ENCODE measurements around the gene SLC6A13. TPM values are rescaled to one million over a fixed set of nuclear protein-coding genes. Genes with fewer than 3 reads are reported as not detected.

Gene SLC6A13
- total and polyA plus RNA-seq, 2 of the 13 experiments (the other 11 are each of a cell fraction or from before 2014, with no cell fraction given): 0.05 to 0.15 TPM

GRCh38 chr12:211142-211465 lies 51.5 kb downstream of the SLC6A13 start:
- peaks cover 7% of the 10 kb centered on the region for H4K20me1 ChIP-seq (ENCODE audit: insufficient read depth, low read length)
- CTCF ChIA-PET (ENCODE audit: low intra/inter-chr PET ratio, low total read pairs): no interaction called here
- in situ Hi-C loops (cut with HindIII; ENCODE audit: extremely low pct_ligation_motif_present, low pct_unique_long_range_greater_than_20kb) (no loop called here), intact Hi-C loops (cut with micrococcal nuclease; ENCODE audit: unreplicated experiment) (loop anchor here (5.0 kb wide), 1 partner anchor 34 kb away; no protein-coding TSS in a partner anchor)
- H3K27ac ChIP-seq (ENCODE audit: extremely low read length, insufficient read depth, low read length): no peak overlapping the region
- DNase-seq (ENCODE audit: low spot score): no peak
- 0 out of 2 replicates have a peak overlapping the region, but pooled peaks have one; percentile 53 for H3K9ac ChIP-seq (ENCODE audit: insufficient read depth, low read depth, low read length)
- peak overlapping the region; percentile 86 for H3K4me2 ChIP-seq (ENCODE audit: low read depth, low read length)
- no peaks in the 10 kb centered on the region for H3K79me2 ChIP-seq (ENCODE audit: insufficient read depth, low read length)
- POLR2A ChIA-PET: interaction anchor here (1.0 to 2.3 kb wide), 5 partner anchors 9 to 178 kb away, joined by 4 to 14 read pairs (median 5); partner anchors contain the start of gene KDM5A
- no peaks in the 10 kb centered on the region for H3K36me3 ChIP-seq (replicated peaks in 1 of 2; ENCODE audit: control insufficient read depth in 1 of 2, insufficient read depth in 2 of 2, low read length in 2 of 2)
- H2AFZ ChIP-seq (ENCODE audit: low read length): no peak overlapping the region
- peaks cover 81% of the 10 kb centered on the region for H3K4me1 ChIP-seq (ENCODE audit: insufficient read depth, low read length)
- no peaks in the 10 kb centered on the region for H3K9me3 ChIP-seq (ENCODE audit: low read length)
- peak overlapping the region in 2 of 3 experiments; percentile 22 to 62; a peak in 2 of 6 replicates for H3K4me3 ChIP-seq (replicated peaks in 1 of 3; ENCODE audit: insufficient read depth in 1 of 3, low read depth in 2 of 3, low read length in 3 of 3)
- ATAC-seq: no peak; the same call in 2 of the 3 replicates
- TF ChIP-seq NCOA5 (CRISPR knock-in tag; IDR thresholded peaks at IDR 0.05): no peak
- 0 out of 2 replicates have a peak, but pooled peaks have one; percentile 23 for TF ChIP-seq ZBTB10 (CRISPR knock-in tag; IDR thresholded peaks at IDR 0.05; ENCODE audit: borderline replicate concordance)
- 0 out of 2 replicates have a peak, but pooled peaks have one; percentile 31 for TF ChIP-seq RFXAP (CRISPR knock-in tag; IDR thresholded peaks at IDR 0.05; ENCODE audit: borderline replicate concordance)
- no peak for TF ChIP-seq ZNF564 (CRISPR knock-in tag; IDR thresholded peaks at IDR 0.05)
- TF ChIP-seq ZNF891 (CRISPR knock-in tag; IDR thresholded peaks at IDR 0.05): no peak
- BruUV-seq (replicated peaks): TSS peak; percentile 58
- 15% methylated on average over 3 of the region's 3 CpGs for WGBS (ENCODE audit: low lambda C conversion rate)
- FAIRE-seq: no peak
- peaks cover 0 to 16% of the 10 kb centered on the region in 2 experiments; a peak in 3 of 5 replicates for H3K27me3 ChIP-seq (ENCODE audit: control insufficient read depth in 1 of 2, insufficient read depth in 2 of 2, low read length in 2 of 2)
